GM18870 (cell line): ENCODE data around the gene P2RX2.

Experiments
- ATAC-seq: cut with Tn5 transposase; IDR thresholded peaks from one replicate; pipeline ENCODE4 v1.9.1; 2021; ENCODE audit warnings: moderate library complexity; ENCODE audit not compliant: unreplicated experiment

Gene P2RX2

DNA sequence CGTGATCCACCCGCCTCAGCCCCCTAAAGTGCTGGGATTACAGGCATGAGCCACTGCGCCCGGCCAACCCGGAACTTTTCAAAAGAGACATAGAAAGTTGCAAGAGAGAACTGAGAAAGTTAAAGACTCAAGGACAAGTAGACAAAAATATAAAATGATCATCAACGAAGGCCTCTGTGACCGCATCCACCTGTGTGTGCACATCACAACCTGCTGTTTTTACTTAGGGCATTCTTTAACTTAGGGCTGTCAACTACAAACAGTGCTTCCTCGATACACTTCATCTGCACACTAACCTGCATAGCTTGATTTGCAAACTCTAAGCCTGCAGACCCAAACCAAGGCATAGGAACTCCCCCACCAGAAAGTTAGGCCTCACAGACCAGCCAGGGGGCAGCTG lies 14.8 kb downstream of the P2RX2 start:
- no peak for ATAC-seq

DNA sequence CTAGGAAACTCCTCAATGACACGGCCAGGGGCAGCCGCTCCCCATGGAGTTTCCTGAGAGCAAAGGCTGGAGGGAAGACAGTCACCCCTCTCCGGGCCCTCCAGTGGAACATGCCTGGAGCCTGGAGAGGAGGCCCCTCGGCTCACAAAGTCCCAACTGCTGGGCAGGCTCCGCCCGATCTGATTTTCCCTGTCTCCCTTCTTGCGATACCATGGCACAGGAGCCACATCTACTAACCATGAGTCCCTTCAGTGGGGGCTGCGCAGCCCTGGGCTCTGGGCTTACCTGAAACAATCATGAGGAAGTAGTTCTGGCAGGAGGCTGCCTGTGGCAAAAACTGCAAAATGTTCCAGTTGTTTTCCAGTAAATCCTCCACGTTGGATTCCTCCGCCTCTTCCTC lies 15.3 kb downstream of the P2RX2 start:
- no peak for ATAC-seq

DNA sequence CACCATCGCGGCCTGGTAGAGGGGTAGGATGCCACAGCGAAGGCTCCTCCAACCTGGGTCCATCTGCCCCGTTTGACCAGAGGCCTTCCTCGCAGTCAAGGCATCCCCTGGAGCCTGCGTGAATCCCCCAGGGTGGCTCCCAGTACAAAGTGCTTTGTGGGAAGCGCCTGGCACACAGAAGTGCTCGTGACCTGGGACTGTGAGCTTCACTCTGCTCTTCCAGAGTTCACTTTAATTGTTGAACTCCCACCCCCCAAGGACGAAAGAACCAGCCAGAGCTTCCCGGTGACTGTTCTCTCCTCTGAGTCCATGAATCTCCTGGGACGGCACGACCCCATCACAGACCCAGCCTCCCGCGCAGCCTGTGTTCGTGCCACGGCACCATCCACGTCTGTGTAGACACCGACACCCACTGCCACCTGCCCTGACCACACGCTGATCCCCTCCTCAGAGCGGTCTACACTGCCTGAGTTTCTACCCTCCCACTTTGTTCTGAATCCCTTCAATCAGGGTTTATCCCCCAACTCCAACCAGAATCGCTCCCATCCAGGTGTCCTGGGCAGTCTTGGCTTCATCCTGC lies 15.9 kb downstream of the P2RX2 start:
- no peak for ATAC-seq

GRCh38 chr12:132635076-132635955 lies 16.7 kb downstream of the P2RX2 start:
- ATAC-seq = no peak

DNA sequence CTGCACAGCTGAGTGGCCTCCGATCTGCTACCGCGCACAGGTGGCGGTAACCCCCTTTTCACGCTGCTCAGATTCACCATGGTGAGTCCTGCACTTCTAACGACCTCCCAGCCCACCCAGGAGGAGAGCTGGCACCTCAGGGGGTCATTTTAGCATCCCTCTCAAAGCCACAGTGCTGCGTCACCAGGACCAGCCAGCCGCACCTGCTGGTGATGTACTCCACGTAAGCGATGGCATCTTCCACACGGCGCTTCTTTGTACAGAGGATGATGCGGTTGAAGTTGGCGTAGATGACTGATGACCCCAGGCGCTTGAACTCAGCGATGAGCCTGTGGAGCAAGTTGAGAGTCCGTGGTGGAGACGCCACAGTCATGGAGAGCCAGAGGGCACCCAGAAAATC lies 19.2 kb downstream of the P2RX2 start:
- no peak for ATAC-seq

GRCh38 chr12:132638541-132639408 lies 20.2 kb downstream of the P2RX2 start:
- ATAC-seq = no peak

DNA sequence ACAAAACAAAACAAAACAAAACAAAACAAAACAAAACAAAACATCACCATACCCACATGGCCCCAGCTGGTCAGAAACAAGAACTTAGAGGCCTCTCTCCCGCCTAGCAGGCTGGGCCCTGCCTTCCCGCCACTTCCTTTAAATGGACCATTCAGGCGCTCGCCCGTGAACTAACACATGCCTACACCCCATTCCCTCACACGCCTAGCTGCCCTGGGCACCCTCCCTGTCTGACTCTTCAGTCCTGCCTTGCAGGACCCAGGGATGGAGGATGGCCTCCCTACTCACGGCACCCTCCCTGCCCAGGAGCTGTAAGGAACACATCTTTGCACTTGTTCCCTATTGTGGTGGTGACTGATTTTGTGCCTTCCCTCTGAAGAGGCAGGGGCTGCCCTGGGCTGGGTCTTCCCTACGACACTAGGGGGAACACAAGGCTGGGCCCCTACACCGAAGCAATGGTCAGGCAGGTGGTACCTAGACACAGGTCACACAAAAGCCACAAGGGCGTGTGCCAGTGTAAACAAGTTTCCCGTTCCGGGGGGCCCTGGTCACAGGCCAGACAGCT lies 21.5 kb downstream of the P2RX2 start:
- ATAC-seq = no peak

DNA sequence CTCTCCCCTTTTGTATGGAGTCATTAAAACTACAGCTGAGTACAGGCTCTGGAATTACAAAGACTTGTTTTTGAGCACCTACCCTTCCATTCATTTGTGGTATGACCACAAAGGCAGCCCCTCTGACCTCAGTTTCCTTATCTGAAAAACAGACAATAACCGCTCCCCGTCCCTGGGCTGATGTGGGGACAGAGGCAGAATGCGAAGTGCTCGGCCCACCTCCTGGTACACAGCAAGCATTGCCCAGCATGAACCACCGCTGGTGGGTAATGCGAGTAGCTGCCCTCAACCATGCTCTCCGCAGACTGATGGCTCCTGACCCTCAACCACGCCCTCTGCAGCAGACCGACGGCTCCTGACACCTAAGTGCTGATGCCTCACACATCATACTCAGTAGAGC lies 22.4 kb downstream of the P2RX2 start:
- no peak for ATAC-seq

DNA sequence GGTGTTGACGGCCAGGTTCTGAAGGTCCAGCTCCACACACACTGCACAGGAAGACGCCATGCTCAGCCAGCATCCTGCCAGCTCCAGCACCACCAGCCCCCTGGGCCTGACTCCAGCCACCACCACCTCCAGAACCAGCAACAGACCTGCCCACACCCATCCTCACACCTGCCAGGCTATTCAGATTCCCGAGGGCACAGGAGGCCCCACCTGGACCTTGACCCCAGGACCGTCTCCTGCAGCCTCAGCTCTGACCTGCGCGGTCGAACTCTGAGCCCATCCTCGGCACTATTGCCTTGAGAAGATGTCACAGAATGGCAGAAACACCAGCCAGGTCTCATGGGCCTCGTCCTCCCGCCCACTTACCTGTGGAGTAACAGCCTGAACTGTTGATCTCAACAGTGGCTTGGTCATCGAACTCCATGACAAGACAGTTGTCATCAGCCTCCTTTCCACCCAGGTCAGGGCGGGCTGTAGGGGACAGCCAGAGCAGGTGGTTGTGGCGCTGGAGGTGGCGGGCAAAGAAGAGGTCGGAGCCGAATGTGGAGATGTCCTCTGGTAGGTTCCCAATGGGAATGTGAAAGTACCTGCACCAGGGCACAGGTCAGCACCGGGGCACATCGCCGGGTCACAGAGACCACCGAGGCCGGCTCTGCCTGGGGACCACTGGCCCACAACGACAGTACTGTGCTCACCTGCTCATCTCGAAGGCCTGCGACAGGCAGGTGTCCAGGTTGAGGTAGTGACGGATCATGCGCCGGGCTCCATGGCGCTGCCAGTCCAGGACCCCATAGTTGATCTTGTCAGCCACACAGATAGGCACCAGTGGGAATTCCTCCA lies 23.5 kb downstream of the P2RX2 start:
- ATAC-seq = no peak

DNA sequence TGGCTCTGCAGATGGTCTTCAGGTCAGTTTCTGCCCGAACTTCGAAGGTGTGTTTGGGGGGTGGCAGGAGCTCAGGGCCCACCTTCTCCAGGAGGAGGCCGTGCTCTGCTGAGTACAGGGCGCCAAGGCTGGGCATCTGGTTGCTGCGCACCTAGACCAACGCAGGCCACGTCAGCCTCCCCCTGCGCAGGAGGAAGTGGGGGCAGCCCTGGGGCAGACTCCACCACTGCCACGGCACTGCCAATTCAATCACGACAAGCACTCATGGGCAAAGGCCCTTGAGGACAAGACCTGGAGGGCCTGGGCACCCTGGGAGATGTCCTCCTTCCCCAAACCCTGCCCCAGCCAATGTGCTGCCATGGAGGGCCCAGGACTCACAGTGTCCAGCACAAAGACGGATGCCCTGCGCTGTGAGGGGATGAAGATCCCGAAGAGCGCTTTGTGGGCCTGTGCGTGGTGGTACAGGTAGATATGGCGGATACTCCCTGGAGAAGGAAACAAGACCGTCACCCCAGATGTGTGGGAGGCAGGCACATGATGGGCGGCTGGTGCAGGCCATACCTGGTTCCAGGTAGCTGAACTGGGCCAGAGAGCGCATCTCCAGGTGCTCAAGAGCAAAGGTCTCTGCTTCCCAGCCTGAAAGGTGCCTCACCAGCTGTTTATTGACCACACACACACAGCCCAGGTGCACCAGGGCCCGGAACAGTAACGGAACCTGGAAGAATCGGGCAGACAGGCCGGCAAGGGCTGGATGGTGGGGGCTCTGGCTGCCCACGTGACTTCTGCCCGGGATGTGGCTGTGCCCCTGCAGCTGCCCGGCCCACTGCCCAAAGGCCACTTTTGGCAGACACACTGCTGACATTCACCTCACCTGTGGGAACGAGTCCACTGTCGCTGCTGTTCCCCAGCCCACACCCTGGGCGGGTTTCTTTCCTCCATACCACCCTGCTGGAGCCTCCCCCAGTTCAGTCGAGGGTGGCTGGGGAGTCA lies 24.6 kb downstream of the P2RX2 start:
- ATAC-seq = no peak

DNA sequence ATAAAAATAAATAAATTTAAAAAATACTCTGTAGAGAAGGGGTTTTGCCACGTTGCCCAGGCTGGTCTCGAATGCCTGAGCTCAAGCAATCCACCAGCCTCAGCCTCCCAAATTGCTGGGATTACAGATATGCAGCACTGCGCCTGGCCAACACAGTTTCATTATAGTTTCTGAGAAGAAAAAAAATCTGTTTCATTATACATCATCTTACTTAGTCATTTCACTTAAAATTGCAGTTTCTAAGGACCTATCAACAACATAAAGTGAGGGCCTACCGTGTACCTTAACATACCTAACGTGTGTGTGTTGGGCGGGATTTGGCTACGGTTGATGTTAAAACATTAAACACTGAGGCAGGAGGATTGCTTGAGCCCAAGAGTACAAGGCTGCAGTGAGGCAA lies 28.3 kb downstream of the P2RX2 start:
- no peak for ATAC-seq

DNA sequence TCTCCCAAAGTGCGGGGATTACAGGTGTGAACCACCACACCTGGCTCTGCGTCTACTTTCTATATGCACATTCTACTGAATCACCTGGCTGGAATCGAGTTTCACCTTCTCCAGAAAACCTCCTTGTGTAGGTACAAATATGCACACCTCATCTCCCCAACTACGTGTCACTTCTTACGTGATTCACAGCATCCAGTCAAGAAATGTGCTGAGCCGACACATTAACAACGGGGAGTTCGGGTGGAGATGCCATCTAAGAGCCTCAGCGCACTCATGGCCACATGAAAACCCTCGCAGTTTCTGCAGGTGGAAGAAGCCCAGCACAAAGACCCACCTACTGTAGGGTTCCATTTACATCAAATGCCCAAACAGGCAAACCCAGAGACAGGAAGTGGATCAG lies 29.3 kb downstream of the P2RX2 start:
- ATAC-seq = no peak

- no peak for ATAC-seq
Observed at GRCh38 chr12:132648616-132649225, 30.1 kb downstream of the P2RX2 start.

DNA sequence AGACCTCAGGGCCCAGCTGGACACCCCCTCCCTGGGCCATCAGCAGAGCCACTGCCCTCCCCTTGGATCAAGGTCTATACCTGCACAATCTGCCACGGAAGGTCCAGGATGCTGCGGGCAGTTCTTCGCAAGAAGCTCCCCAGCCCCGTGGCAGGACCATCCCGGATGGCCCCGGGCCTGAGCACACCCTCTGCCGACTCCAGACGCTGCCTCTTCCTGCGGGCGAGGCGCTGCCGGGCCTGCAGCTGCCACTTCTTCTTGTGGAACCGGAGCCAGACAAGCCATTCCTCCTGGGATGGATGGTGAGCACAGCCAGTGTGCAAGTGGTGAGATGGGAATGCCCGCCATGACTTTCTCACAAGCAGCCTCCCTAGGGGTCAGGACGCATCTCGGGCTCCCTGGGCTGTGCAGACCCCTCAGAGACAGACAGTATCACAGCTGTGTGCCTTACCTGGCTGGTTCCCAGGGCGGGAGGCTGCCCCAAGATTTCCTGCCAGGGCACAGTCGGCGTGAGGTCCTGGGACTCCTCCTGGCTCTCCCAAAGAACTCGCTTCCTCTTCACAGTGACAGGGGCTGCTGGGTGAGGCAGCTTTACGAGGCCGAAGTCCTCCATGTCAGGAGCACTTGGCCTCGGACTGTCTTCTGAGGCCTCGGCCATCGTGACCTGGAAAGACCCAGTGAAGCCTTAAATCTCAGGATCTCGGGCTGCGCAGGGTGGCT lies 30.8 kb downstream of the P2RX2 start:
- ATAC-seq = no peak

- ATAC-seq = no peak
Observed at GRCh38 chr12:132651444-132652100, 33.0 kb downstream of the P2RX2 start.

GRCh38 chr12:132653567-132654290 lies 35.2 kb downstream of the P2RX2 start:
- ATAC-seq = no peak
